Ovary (tissue), 9 donors: Measurements from ENCODE around the gene CCDC149. TPM values are rescaled to one million over a fixed set of nuclear protein-coding genes. Genes with fewer than 3 reads are reported as not detected.

Experiments
- DNase-seq, 5 donors: peaks; one replicate each; pipeline ENCODE4 v3.0.0-alpha.2; 2019 to 2020
- H3K27ac ChIP-seq, 2 donors: fragments of 200-600 bp; one replicate each; pipeline versions ENCODE4 v1.5.1 to v1.8.0; 2019 to 2022
- H3K27me3 ChIP-seq: fragments of 200-600 bp; one replicate; pipeline ENCODE4 v1.8.0; 2022
- H3K36me3 ChIP-seq: fragments of 200-600 bp; sonication (generic); one replicate; pipeline ENCODE4 v1.5.1; 2019
- H3K4me1 ChIP-seq: one replicate; pipeline ENCODE4 v1.8.1; 2013; ENCODE audit warnings: mild to moderate bottlenecking, moderate library complexity; ENCODE audit not compliant: insufficient read depth
- H3K4me3 ChIP-seq: fragments of 200-600 bp; sonication (generic); one replicate; pipeline ENCODE4 v1.5.1; 2017
- H3K9me3 ChIP-seq, 2 donors: fragments of 200-600 bp in 1 of 2; sonication (generic) in 1 of 2; one replicate each; pipeline versions ENCODE4 v1.5.1 to v1.8.1; 2013 to 2019; ENCODE audit warnings: mild to moderate bottlenecking in 1 of 2, moderate library complexity in 1 of 2
- CTCF ChIP-seq, 3 donors: fragments of 450-650 bp in 2 of 3; fragments of 200-600 bp in 1 of 3; IDR thresholded peaks; one replicate each; pipeline versions ENCODE4 v1.5.1 to v1.8.0; 2016 to 2022; ENCODE audit warnings: antibody characterized with exemption in 3 of 3, mild to moderate bottlenecking in 1 of 3
- EP300 ChIP-seq: sonication (generic); formaldehyde crosslinking; IDR thresholded peaks from one replicate; pipeline ENCODE4 v1.6.1; 2017; ENCODE audit warnings: antibody characterized with exemption
- POLR2A ChIP-seq: fragments of 450-650 bp; IDR thresholded peaks from one replicate; pipeline ENCODE4 v1.6.1; 2017; ENCODE audit warnings: antibody characterized with exemption, mild to moderate bottlenecking, moderate library complexity
- WGBS, 3 donors: extraction: QIAGEN DNeasy Blood & Tissue Kit in 1 of 3; methylation state at CpG; one replicate each; pipeline versions ENCODE4 v1.1.5 to v1.1.7; 2013 to 2017; 5-methylcytosine and 5-hydroxymethylcytosine counted together
- intact Hi-C, 4 donors: fragments of 100-400 bp; cut with DNase I; formaldehyde crosslinking; loops; one replicate each; pipeline versions ENCODE4 v1.11.0 to v1.15.1; 2022 to 2023
- polyA plus RNA-seq, 2 donors: library from polyadenylated mRNA; stranded (reverse); fragments of 200-250 nt in 1 of 2; fragments of 350-450 nt in 1 of 2; fragmentation: Illumina TruSeq in 1 of 2; extraction: RNeasy Lipid Tissue Mini Kit (QIAGEN cat#74804) in 1 of 2; gene quantifications; one replicate each; pipeline ENCODE4 v1.2.3, GENCODE V29; 2013 to 2014
- total RNA-seq, 7 donors: library from RNA; depleted of rRNA in 2 of 7; stranded (reverse); fragments of >200 nt in 2 of 7; fragmentation: NEBNext Ultra II Directional in 3 of 7; extraction: Animal tissue kit (Norgen Biotek cat#: 25700) in 3 of 7; gene quantifications; one replicate each; pipeline versions ENCODE4 v1.1.0 to v1.2.4, GENCODE V29; 2016 to 2023
- donor health status: DM: no; HTN: no; CAD: no; lungs with moderate emphysema.
- donor health status: DM: no; HTN: no; CAD: no.
- donor health status: Bipolar disorder and iron deficiency.
- donor health status: DM: yes; HTN: yes; CAD: no.
- donor health status: DM: no; HTN: no; CAD: no.
- donor health status: DM: yes; HTN: yes; CAD: no.

Gene CCDC149
- total and polyA plus RNA-seq, 9 donors = 6.2 to 21.7 (median 17.5) TPM

- no peaks in the 10 kb centered on the region for H3K27me3 ChIP-seq
- no peak overlapping the region for H3K4me3 ChIP-seq
- H3K27ac ChIP-seq = no peak overlapping the region
- no peak for DNase-seq
- TF ChIP-seq POLR2A = no peak
- no peak for TF ChIP-seq CTCF (IDR thresholded peaks at IDR 0.05)
- TF ChIP-seq EP300 = no peak
- no peaks in the 10 kb centered on the region for H3K36me3 ChIP-seq
- 78 to 81% (median 80%) methylated on average over 3 of the region's 3 CpGs for WGBS, 3 donors
- intact Hi-C loops = no loop called here
- no peaks in the 10 kb centered on the region for H3K4me1 ChIP-seq
- H3K9me3 ChIP-seq = no peaks in the 10 kb centered on the region
These were observed 41.6 kb downstream of the CCDC149 start for GRCh38 chr4:24871210-24871609.

- Histone ChIP-seq H3K36me3 (no peaks in the 10 kb centered on the region), H3K27ac (no peak overlapping the region), H3K9me3 (no peaks in the 10 kb centered on the region), H3K27me3 (no peaks in the 10 kb centered on the region), H3K4me1 (no peaks in the 10 kb centered on the region), H3K4me3 (no peak overlapping the region)
- WGBS, 3 donors = 81 to 89% (median 83%) methylated on average over 9 of the region's 9 CpGs
- no peak for DNase-seq
- TF ChIP-seq EP300 (no peak), CTCF (IDR thresholded peaks at IDR 0.05) (no peak), POLR2A (no peak)
- intact Hi-C loops = no loop called here
These were observed 45.0 kb downstream of the CCDC149 start for GRCh38 chr4:24867766-24868296.

- intact Hi-C loops = no loop called here
- WGBS, 3 donors = 94 to 97% (median 96%) methylated on average over 1 of the region's 1 CpG
- no peak for DNase-seq
- Histone ChIP-seq H3K27me3 (no peaks in the 10 kb centered on the region), H3K36me3 (no peaks in the 10 kb centered on the region), H3K9me3 (no peaks in the 10 kb centered on the region), H3K4me1 (no peaks in the 10 kb centered on the region), H3K27ac (no peak overlapping the region), H3K4me3 (no peak overlapping the region)
- TF ChIP-seq CTCF (IDR thresholded peaks at IDR 0.05) = no peak
- TF ChIP-seq POLR2A = no peak
- TF ChIP-seq EP300 = no peak
These were observed 45.6 kb downstream of the CCDC149 start for GRCh38 chr4:24867251-24867650.

GRCh38 chr4:24865401-24865800 is 47.4 kb downstream of the CCDC149 start:
- intact Hi-C loops = no loop called here
- WGBS, 3 donors = 93 to 97% (median 95%) methylated on average over 4 of the region's 4 CpGs

More at GRCh38 chr4:24865401-24865800, 47.4 kb downstream of the CCDC149 start:
- TF ChIP-seq POLR2A (no peak), EP300 (no peak), CTCF (IDR thresholded peaks at IDR 0.05) (no peak)
- no peaks in the 10 kb centered on the region for H3K36me3 ChIP-seq
- no peak for DNase-seq
- no peaks in the 10 kb centered on the region for H3K9me3 ChIP-seq
- no peak overlapping the region for H3K4me3 ChIP-seq
- H3K4me1 ChIP-seq = no peaks in the 10 kb centered on the region
- H3K27ac ChIP-seq = no peak overlapping the region
- no peaks in the 10 kb centered on the region for H3K27me3 ChIP-seq
